Stimulated activated CD4-positive, alpha-beta T cell treated with anti-CD3 and anti-CD28 coated beads, Interleukin-2, amount 100 ng/mL, for 24 hours (primary cell): ENCODE data around the gene ATP12A.
"Not testable (repeated sequence)": the region's sequence is repeated elsewhere in the genome, so short reads cannot be mapped to it uniquely, and the experiment has no call there.

Experiments
- DNase-seq, 2 donors: peaks; one replicate each; pipeline ENCODE4 v3.0.0-alpha.2; 2020

ATP12A gene

GRCh38 chr13:24691381-24691780, 11.2 kb downstream of the ATP12A start:
- DNase-seq: no peak

GRCh38 chr13:24692561-24692960, 12.4 kb downstream of the ATP12A start:
- DNase-seq: no peak

GRCh38 chr13:24693862-24694471, 13.8 kb downstream of the ATP12A start:
- DNase-seq: peak; percentile 33 to 45

GRCh38 chr13:24694907-24695306, 14.7 kb downstream of the ATP12A start:
- no peak for DNase-seq

- DNase-seq: no peak
These were observed 18.5 kb downstream of the ATP12A start for GRCh38 chr13:24698686-24699085.

GRCh38 chr13:24699541-24699940, 19.3 kb downstream of the ATP12A start:
- no peak for DNase-seq

- DNase-seq: peak in 1 of 2 donors; percentile 10
These were observed 20.3 kb downstream of the ATP12A start for GRCh38 chr13:24700539-24700938.

- DNase-seq: no peak
These were observed 26.8 kb downstream of the ATP12A start for GRCh38 chr13:24706886-24707585.

- peak; percentile 50 to 67 for DNase-seq
These were observed 29.1 kb downstream of the ATP12A start for GRCh38 chr13:24709186-24709913.

- no peak for DNase-seq
These were observed 32.8 kb downstream of the ATP12A start for GRCh38 chr13:24713022-24713421.

- no peak for DNase-seq
These were observed 35.8 kb downstream of the ATP12A start for GRCh38 chr13:24716011-24716410.

- DNase-seq: no peak
These were observed 36.2 kb downstream of the ATP12A start for GRCh38 chr13:24716446-24716845.

GRCh38 chr13:24717217-24717616, 37.0 kb downstream of the ATP12A start:
- DNase-seq: no peak

- no peak for DNase-seq
These were observed 38.2 kb downstream of the ATP12A start for GRCh38 chr13:24718192-24718965.

GRCh38 chr13:24719139-24719538, 38.9 kb downstream of the ATP12A start:
- no peak for DNase-seq

- no peak for DNase-seq
These were observed 43.0 kb downstream of the ATP12A start for GRCh38 chr13:24723206-24723605.

GRCh38 chr13:24724714-24725113, 44.5 kb downstream of the ATP12A start:
- DNase-seq: no peak

GRCh38 chr13:24725379-24725778, 45.2 kb downstream of the ATP12A start:
- DNase-seq: no peak

GRCh38 chr13:24727731-24728601, 47.8 kb downstream of the ATP12A start:
- peak; percentile 65 to 67 for DNase-seq

GRCh38 chr13:24730873-24731567, 50.8 kb downstream of the ATP12A start:
- not testable (repeated sequence) for DNase-seq

GRCh38 chr13:24734950-24735349, 54.7 kb downstream of the ATP12A start:
- no peak for DNase-seq

- DNase-seq: no peak
These were observed 56.8 kb downstream of the ATP12A start for GRCh38 chr13:24737042-24737441.
